ENCODE data around the gene CNTNAP2.

DNA sequence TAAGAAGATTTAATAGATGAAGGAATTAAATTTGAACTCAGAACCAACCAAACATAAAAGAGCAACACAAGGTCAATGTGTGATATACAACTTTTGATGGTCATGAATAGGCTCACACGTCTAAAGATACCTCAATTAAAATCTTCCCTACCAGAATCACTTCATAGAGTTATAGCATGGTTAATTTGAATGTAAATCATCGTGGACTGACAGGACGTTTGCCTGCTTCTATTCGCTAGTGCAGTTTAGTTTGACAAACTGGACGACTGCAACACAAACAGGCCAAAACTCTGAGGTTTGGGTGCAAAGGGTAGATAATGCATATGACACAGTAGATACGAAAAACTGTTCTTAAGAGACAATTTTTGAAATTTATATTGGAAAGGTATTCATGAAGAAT is 32.5 kb upstream of the CNTNAP2 start:
- TF ChIP-seq, protein P1, sequence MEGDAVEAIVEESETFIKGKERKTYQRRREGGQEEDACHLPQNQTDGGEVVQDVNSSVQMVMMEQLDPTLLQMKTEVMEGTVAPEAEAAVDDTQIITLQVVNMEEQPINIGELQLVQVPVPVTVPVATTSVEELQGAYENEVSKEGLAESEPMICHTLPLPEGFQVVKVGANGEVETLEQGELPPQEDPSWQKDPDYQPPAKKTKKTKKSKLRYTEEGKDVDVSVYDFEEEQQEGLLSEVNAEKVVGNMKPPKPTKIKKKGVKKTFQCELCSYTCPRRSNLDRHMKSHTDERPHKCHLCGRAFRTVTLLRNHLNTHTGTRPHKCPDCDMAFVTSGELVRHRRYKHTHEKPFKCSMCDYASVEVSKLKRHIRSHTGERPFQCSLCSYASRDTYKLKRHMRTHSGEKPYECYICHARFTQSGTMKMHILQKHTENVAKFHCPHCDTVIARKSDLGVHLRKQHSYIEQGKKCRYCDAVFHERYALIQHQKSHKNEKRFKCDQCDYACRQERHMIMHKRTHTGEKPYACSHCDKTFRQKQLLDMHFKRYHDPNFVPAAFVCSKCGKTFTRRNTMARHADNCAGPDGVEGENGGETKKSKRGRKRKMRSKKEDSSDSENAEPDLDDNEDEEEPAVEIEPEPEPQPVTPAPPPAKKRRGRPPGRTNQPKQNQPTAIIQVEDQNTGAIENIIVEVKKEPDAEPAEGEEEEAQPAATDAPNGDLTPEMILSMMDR (IDR thresholded peaks at IDR 0.05) = no peak
- TF ChIP-seq POLR2A (IDR thresholded peaks at IDR 0.05) = no peak
